SK-N-SH (cell line): ENCODE data around the gene GRWD1. TPM values are rescaled to one million over a fixed set of nuclear protein-coding genes. Genes with fewer than 3 reads are reported as not detected.

Experiments used
- CTCF ChIA-PET: fragments of 300-600, 350-600 bp; formaldehyde crosslinking; extraction: SDS; loops from one replicate; lab custom pipeline; 2021; lab: Yijun Ruan, JAX
- POLR2A ChIA-PET: fragments of 350-600 bp; sonication (Branson Sonifier 250); formaldehyde crosslinking; extraction: SDS; loops from one replicate; lab custom pipeline; 2020; ENCODE audit warnings: antibody characterized with exemption, inconsistent platforms; lab: Yijun Ruan, JAX
- DNase-seq: peaks from one replicate; pipeline ENCODE4 v3.0.0; 2012
- H2AFZ ChIP-seq: fragments of 200-600 bp; sonication (generic); 2 replicates; pipeline ENCODE4 v1.8.1; 2016; ENCODE audit warnings: antibody characterized with exemption, mild to moderate bottlenecking, low read depth
- H3F3A ChIP-seq: fragments of 200-600 bp; sonication (generic); replicated peaks from 2 replicates; pipeline ENCODE3; 2016; ENCODE audit warnings: antibody characterized with exemption, mild to moderate bottlenecking; ENCODE audit not compliant: insufficient read depth
- H3K27ac ChIP-seq, 2 experiments: fragments of 200-500 bp in 1 of 2; fragments of 200-600 bp in 1 of 2; sonication (Bioruptor generic) in 1 of 2; sonication (generic), shearing (Covaris generic) in 1 of 2; 2 replicates each; pipeline versions ENCODE4 v1.5.1 to v1.6.1; 2014 to 2016; ENCODE audit warnings: low read depth in 2 of 2, inconsistent platforms in 1 of 2, low read length in 1 of 2, mild to moderate bottlenecking in 1 of 2, mixed read lengths in 1 of 2
- H3K27me3 ChIP-seq: fragments of 200-600 bp; sonication (generic), shearing (Covaris generic); 2 replicates; pipeline ENCODE4 v1.6.1; 2016; ENCODE audit warnings: mixed run types; ENCODE audit not compliant: insufficient read depth
- H3K36me3 ChIP-seq, 2 experiments: fragments of 200-500 bp in 1 of 2; fragments of 200-600 bp in 1 of 2; sonication (Bioruptor generic) in 1 of 2; sonication (generic) in 1 of 2; replicated peaks in 1 of 2; 2 replicates each; pipeline versions ENCODE3 to v1.5.1; 2014 to 2016; ENCODE audit warnings: low read length in 1 of 2, mild to moderate bottlenecking in 1 of 2; ENCODE audit not compliant: insufficient read depth in 2 of 2, control insufficient read depth in 1 of 2
- H3K4me1 ChIP-seq, 2 experiments: fragments of 200-500 bp in 1 of 2; fragments of 200-600 bp in 1 of 2; sonication (Bioruptor generic) in 1 of 2; sonication (generic), shearing (Covaris generic) in 1 of 2; 2 replicates each; pipeline versions ENCODE4 v1.5.1 to v1.6.1; 2014 to 2016; ENCODE audit warnings: low read depth in 1 of 2, low read length in 1 of 2, mixed run types in 1 of 2; ENCODE audit not compliant: insufficient read depth in 2 of 2, control insufficient read depth in 1 of 2
- H3K4me2 ChIP-seq: fragments of 200-600 bp; sonication (generic), shearing (Covaris generic); 2 replicates; pipeline ENCODE4 v1.6.1; 2017; ENCODE audit warnings: mixed run types
- H3K4me3 ChIP-seq, 2 experiments: fragments of 200-500 bp in 1 of 2; fragments of 200-600 bp in 1 of 2; sonication (Bioruptor generic) in 1 of 2; sonication (generic), shearing (Covaris generic) in 1 of 2; 2 replicates each; pipeline versions ENCODE4 v1.5.1 to v1.8.1; 2014 to 2016; ENCODE audit warnings: low read depth in 2 of 2, inconsistent platforms in 1 of 2, low read length in 1 of 2, mild to moderate bottlenecking in 1 of 2, mixed read lengths in 1 of 2, moderate library complexity in 1 of 2
- H3K79me2 ChIP-seq: fragments of 200-600 bp; sonication (generic); 2 replicates; pipeline ENCODE4 v1.8.1; 2017; ENCODE audit warnings: mild to moderate bottlenecking; ENCODE audit not compliant: insufficient read depth
- H3K9ac ChIP-seq: fragments of 200-600 bp; sonication (generic); 2 replicates; pipeline ENCODE4 v1.6.1; 2017; ENCODE audit warnings: mixed run types
- H3K9me2 ChIP-seq: fragments of 200-600 bp; sonication (generic); 2 replicates; pipeline ENCODE4 v1.6.1; 2017; ENCODE audit warnings: mixed run types
- H3K9me3 ChIP-seq: fragments of 200-600 bp; sonication (generic); 2 replicates; pipeline ENCODE4 v1.6.1; 2017; ENCODE audit warnings: mixed run types, mild to moderate bottlenecking, moderate library complexity
- H4K20me1 ChIP-seq: fragments of 200-600 bp; sonication (generic); 2 replicates; pipeline ENCODE4 v1.6.1; 2017; ENCODE audit warnings: mild to moderate bottlenecking, mixed run types; ENCODE audit not compliant: insufficient read depth
- CHD2 ChIP-seq: fragments of 150-350 bp; IDR thresholded peaks from 2 replicates; pipeline ENCODE4 v1.6.1; 2018; ENCODE audit warnings: low read length; ENCODE audit not compliant: partially characterized antibody
- EP300 ChIP-seq, 2 experiments: IDR thresholded peaks; 2 replicates each; pipeline versions ENCODE4 v1.4.0 to v1.6.1; 2012; ENCODE audit warnings: borderline replicate concordance in 1 of 2, low read depth in 1 of 2, low read length in 1 of 2
- FOSL2 ChIP-seq: IDR thresholded peaks from 2 replicates; pipeline ENCODE4 v1.4.0; 2012; ENCODE audit warnings: low read depth, mild to moderate bottlenecking, moderate library complexity, borderline replicate concordance
- FOXM1 ChIP-seq: IDR thresholded peaks from 2 replicates; pipeline ENCODE4 v1.4.0; 2012; ENCODE audit warnings: low read depth, mild to moderate bottlenecking
- GATA2 ChIP-seq: sonication (generic); formaldehyde crosslinking; IDR thresholded peaks from 2 replicates; pipeline ENCODE4 v1.5.0; 2020; ENCODE audit warnings: mild to moderate bottlenecking, missing genetic modification reagents
- JUND ChIP-seq: IDR thresholded peaks from 2 replicates; pipeline ENCODE4 v1.4.0; 2012
- MEF2A ChIP-seq: IDR thresholded peaks from 2 replicates; pipeline ENCODE4 v1.4.0; 2012; ENCODE audit warnings: low read depth, borderline replicate concordance
- NFIC ChIP-seq: IDR thresholded peaks from 2 replicates; pipeline ENCODE4 v1.4.0; 2012; ENCODE audit warnings: borderline replicate concordance
- NRF1 ChIP-seq: IDR thresholded peaks from 2 replicates; pipeline ENCODE4 v1.6.1; 2012; ENCODE audit warnings: low read depth, mild to moderate bottlenecking, low read length
- RAD21 ChIP-seq: IDR thresholded peaks from 2 replicates; pipeline ENCODE4 v1.6.1; 2012; ENCODE audit warnings: mild to moderate bottlenecking, low read length
- RFX5 ChIP-seq: IDR thresholded peaks from 2 replicates; pipeline ENCODE4 v1.6.1; 2012; ENCODE audit warnings: mild to moderate bottlenecking, improper control_type of control experiment, low read length
- RXRA ChIP-seq: IDR thresholded peaks from 2 replicates; pipeline ENCODE4 v1.4.0; 2012; ENCODE audit warnings: low read depth, mild to moderate bottlenecking, borderline replicate concordance
- TCF12 ChIP-seq: IDR thresholded peaks from 2 replicates; pipeline ENCODE4 v1.4.0; 2012
- TEAD4 ChIP-seq: IDR thresholded peaks from 2 replicates; pipeline ENCODE4 v1.4.0; 2012; ENCODE audit warnings: mild to moderate bottlenecking, borderline replicate concordance; ENCODE audit not compliant: insufficient read depth
- USF2 ChIP-seq: fragments of 150-350 bp; IDR thresholded peaks from 2 replicates; pipeline ENCODE4 v1.6.1; 2017; ENCODE audit warnings: antibody characterized with exemption, low read length, low read depth, borderline replicate concordance
- WGBS: methylation state at CpG from one replicate; pipeline ENCODE4 v1.1.6; 2017; ENCODE audit warnings: low lambda C conversion rate; 5-methylcytosine and 5-hydroxymethylcytosine counted together
- polyA plus RNA-seq, 3 experiments: library from polyadenylated mRNA; depleted of rRNA; stranded (reverse); fragments of >200 nt; gene quantifications; 2 replicates each; pipeline ENCODE4 v1.2.3, GENCODE V29; 2012

GRWD1 gene
- polyA plus RNA-seq, 1 of the 3 experiments (the other 2 are of a cell fraction): 36.6 TPM

- no peak for TF ChIP-seq MEF2A
- no peak; the same call in 1 of the 2 replicates for TF ChIP-seq NRF1
- no peak for TF ChIP-seq RFX5
- no peak for TF ChIP-seq GATA2
- no peak for TF ChIP-seq EP300 (IDR thresholded peaks at IDR 0.05; ENCODE audit: borderline replicate concordance in 1 of 2, low read depth in 1 of 2, low read length in 1 of 2)
- TF ChIP-seq USF2: no peak
- TF ChIP-seq JUND: no peak
- TF ChIP-seq RAD21: peak; percentile 22; the same call in 1 of the 2 replicates
- TF ChIP-seq TEAD4: no peak
- no peak for TF ChIP-seq TCF12
- no peak for TF ChIP-seq NFIC
- no peak for TF ChIP-seq FOXM1
- TF ChIP-seq RXRA: no peak
- TF ChIP-seq FOSL2: no peak
- TF ChIP-seq, all 33 proteins: peak for 13
Measured at GRCh38 chr19:48445606-48446481, at the start of gene GRWD1 (continued).

- Histone ChIP-seq H3K36me3 (no peaks in the 10 kb centered on the region), H3K9me2 (no peaks in the 10 kb centered on the region), H3K79me2 (peaks cover 2% of the 10 kb centered on the region), H3K9me3 (no peaks in the 10 kb centered on the region), H3K27ac (no peak overlapping the region), H3K4me3 (no peak overlapping the region), H3K9ac (no peak overlapping the region)
- WGBS: 87% methylated on average over 21 of the region's 24 CpGs
- DNase-seq: no peak
- no peak for TF ChIP-seq CHD2
- TF ChIP-seq, all 33 proteins: peak for 0
- Histone ChIP-seq H4K20me1 (no peaks in the 10 kb centered on the region), H3K4me1 (peaks cover 4 to 48% of the 10 kb centered on the region in 2 experiments; a peak in 3 of 4 replicates), H2AFZ (no peak overlapping the region), H3K27me3 (no peaks in the 10 kb centered on the region), H3K4me2 (no peak overlapping the region), H3F3A (peaks cover 26% of the 10 kb centered on the region)
- ChIA-PET CTCF (no interaction called here), POLR2A (no interaction called here)
Measured at GRCh38 chr19:48396016-48396823, 49.6 kb upstream of the GRWD1 start.
